H1 (cell line): ENCODE measurements around the gene ASB14. TPM values are rescaled to one million over a fixed set of nuclear protein-coding genes. Genes with fewer than 3 reads are reported as not detected.

Source experiments
- CTCF ChIA-PET: fragments of 300-600 bp; sonication (Branson Sonifier 250); formaldehyde crosslinking; loops from one replicate; lab custom pipeline; 2021; ENCODE audit not compliant: partially characterized antibody; lab: Charles Lee
- POLR2A ChIA-PET: fragments of 300-600 bp; sonication (Branson Sonifier 250); formaldehyde crosslinking; loops from one replicate; lab custom pipeline; 2021; ENCODE audit warnings: inconsistent platforms; ENCODE audit not compliant: partially characterized antibody; lab: Charles Lee
- DNase-seq, 2 experiments: peaks; one replicate each; pipeline versions ENCODE4 v3.0.0 to v3.0.0-alpha.2; 2010 to 2022; ENCODE audit warnings: low spot score in 2 of 2, low read depth in 1 of 2, mixed read lengths in 1 of 2
- FAIRE-seq: peaks from 2 replicates; lab custom pipeline; 2011; peaks lifted over from hg19 to GRCh38; lab: Jason Lieb, UNC
- H2AFZ ChIP-seq: 2 replicates; pipeline ENCODE4 v1.8.1; 2012; ENCODE audit warnings: low read length, inconsistent platforms
- H2AK5ac ChIP-seq: 2 replicates; pipeline ENCODE4 v1.6.1; 2013; ENCODE audit warnings: low read depth, low read length
- H2BK120ac ChIP-seq: replicated peaks from 2 replicates; pipeline ENCODE3; 2013; ENCODE audit warnings: low read depth, low read length, inconsistent platforms
- H2BK12ac ChIP-seq: 2 replicates; pipeline ENCODE4 v1.6.1; 2013; ENCODE audit warnings: low read depth, low read length
- H2BK15ac ChIP-seq: 2 replicates; pipeline ENCODE4 v1.6.1; 2013; ENCODE audit warnings: low read length
- H2BK20ac ChIP-seq: 2 replicates; pipeline ENCODE4 v1.6.1; 2013; ENCODE audit warnings: low read length
- H2BK5ac ChIP-seq: 2 replicates; pipeline ENCODE4 v1.6.1; 2013; ENCODE audit warnings: low read depth, low read length
- H3K14ac ChIP-seq: 2 replicates; pipeline ENCODE4 v1.6.1; 2013; ENCODE audit warnings: inconsistent platforms; ENCODE audit not compliant: insufficient read length
- H3K18ac ChIP-seq: 2 replicates; pipeline ENCODE4 v1.6.1; 2013; ENCODE audit warnings: low read length; ENCODE audit errors: extremely low read depth
- H3K23ac ChIP-seq: 2 replicates; pipeline ENCODE4 v1.6.1; 2013; ENCODE audit warnings: inconsistent platforms; ENCODE audit not compliant: insufficient read length
- H3K23me2 ChIP-seq: 2 replicates; pipeline ENCODE4 v1.6.1; 2013; ENCODE audit warnings: low read depth, low read length
- H3K27ac ChIP-seq: 2 replicates; pipeline ENCODE4 v1.6.1; 2011; ENCODE audit warnings: low read depth, low read length, inconsistent platforms
- H3K27me3 ChIP-seq, 4 experiments: replicated peaks in 1 of 4; 1 replicate in 1 of 4; 2 replicates in 3 of 4; pipeline versions ENCODE4 v1.6.1 to v1.8.1; 2011 to 2013; ENCODE audit warnings: low read length in 3 of 4, mild to moderate bottlenecking in 3 of 4, inconsistent platforms in 2 of 4, mixed read lengths in 2 of 4, moderate library complexity in 1 of 4; ENCODE audit not compliant: control insufficient read depth in 3 of 4, insufficient read depth in 3 of 4; ENCODE audit errors: extremely low read depth in 1 of 4
- H3K36me3 ChIP-seq, 4 experiments: 2 replicates each; pipeline versions ENCODE4 v1.6.1 to v1.8.1; 2011 to 2013; ENCODE audit warnings: mild to moderate bottlenecking in 4 of 4, low read length in 3 of 4, moderate library complexity in 2 of 4, control low read depth in 1 of 4, inconsistent platforms in 1 of 4; ENCODE audit not compliant: insufficient read depth in 4 of 4, control insufficient read depth in 2 of 4
- H3K4ac ChIP-seq: replicated peaks from 2 replicates; pipeline ENCODE3; 2013; ENCODE audit warnings: low read length, low read depth, mixed read lengths, inconsistent platforms; ENCODE audit not compliant: insufficient read length
- H3K4me1 ChIP-seq, 4 experiments: replicated peaks in 1 of 4; 1 replicate in 1 of 4; 2 replicates in 3 of 4; pipeline versions ENCODE4 v1.6.1 to v1.8.1; 2011 to 2013; ENCODE audit warnings: low read length in 3 of 4, inconsistent platforms in 2 of 4, mixed read lengths in 1 of 4; ENCODE audit not compliant: insufficient read depth in 4 of 4, control insufficient read depth in 3 of 4
- H3K4me2 ChIP-seq, 2 experiments: 2 replicates each; pipeline versions ENCODE4 v1.6.1 to v1.8.1; 2011 to 2013; ENCODE audit warnings: low read depth in 2 of 2, low read length in 2 of 2, control low read depth in 1 of 2, inconsistent platforms in 1 of 2, mild to moderate bottlenecking in 1 of 2; ENCODE audit not compliant: insufficient read depth in 1 of 2
- H3K4me3 ChIP-seq, 4 experiments: fragments of 200-600, 300-600 bp in 1 of 4; sonication (generic), shearing (Covaris generic), sonication (Bioruptor Twin) in 1 of 4; 2 replicates each; pipeline versions ENCODE4 v1.5.1 to v1.8.1; 2011 to 2016; ENCODE audit warnings: low read length in 4 of 4, low read depth in 3 of 4, control low read depth in 2 of 4, inconsistent platforms in 2 of 4, mild to moderate bottlenecking in 2 of 4, mixed read lengths in 1 of 4, moderate library complexity in 1 of 4; ENCODE audit not compliant: insufficient read depth in 2 of 4; ENCODE audit errors: extremely low read depth in 1 of 4
- H3K56ac ChIP-seq: replicated peaks from 2 replicates; pipeline ENCODE3; 2013; ENCODE audit warnings: low read depth, mild to moderate bottlenecking, mixed read lengths, low read length, inconsistent platforms; ENCODE audit not compliant: insufficient read length
- H3K79me1 ChIP-seq: 2 replicates; pipeline ENCODE4 v1.6.1; 2013; ENCODE audit warnings: low read depth, low read length, control low read depth
- H3K79me2 ChIP-seq, 2 experiments: 2 replicates each; pipeline versions ENCODE4 v1.6.1 to v1.8.1; 2012 to 2013; ENCODE audit warnings: low read length in 2 of 2, mild to moderate bottlenecking in 2 of 2, inconsistent platforms in 1 of 2; ENCODE audit not compliant: insufficient read depth in 2 of 2, control insufficient read depth in 1 of 2
- H3K9ac ChIP-seq, 4 experiments: replicated peaks in 1 of 4; 1 replicate in 1 of 4; 2 replicates in 3 of 4; pipeline versions ENCODE4 v1.6.1 to v1.8.1; 2011 to 2013; ENCODE audit warnings: low read depth in 3 of 4, low read length in 3 of 4, control low read depth in 2 of 4, mild to moderate bottlenecking in 2 of 4, moderate library complexity in 2 of 4, inconsistent platforms in 1 of 4; ENCODE audit errors: extremely low read depth in 1 of 4
- H3K9me3 ChIP-seq, 2 experiments: 2 replicates each; pipeline versions ENCODE4 v1.6.1 to v1.8.1; 2012 to 2013; ENCODE audit warnings: mild to moderate bottlenecking in 2 of 2, moderate library complexity in 2 of 2, control low read depth in 1 of 2, inconsistent platforms in 1 of 2, low read depth in 1 of 2, low read length in 1 of 2, mixed read lengths in 1 of 2; ENCODE audit not compliant: insufficient read depth in 2 of 2
- H4K20me1 ChIP-seq, 2 experiments: replicated peaks in 1 of 2; 2 replicates each; pipeline versions ENCODE3 to v1.8.1; 2011 to 2013; ENCODE audit warnings: inconsistent platforms in 2 of 2, low read length in 2 of 2, mild to moderate bottlenecking in 1 of 2; ENCODE audit not compliant: insufficient read depth in 2 of 2, control insufficient read depth in 1 of 2
- H4K5ac ChIP-seq: 2 replicates; pipeline ENCODE4 v1.6.1; 2013; ENCODE audit warnings: low read length, low read depth, mixed read lengths, inconsistent platforms; ENCODE audit not compliant: insufficient read length
- H4K8ac ChIP-seq: 2 replicates; pipeline ENCODE4 v1.8.0; 2013; ENCODE audit warnings: mild to moderate bottlenecking, moderate library complexity, low read length, inconsistent platforms; ENCODE audit not compliant: insufficient read depth; ENCODE audit errors: extremely low read depth
- H4K91ac ChIP-seq: replicated peaks from 2 replicates; pipeline ENCODE3; 2013; ENCODE audit warnings: low read length, mixed read lengths, inconsistent platforms; ENCODE audit not compliant: insufficient read length
- BCL11A ChIP-seq, 2 experiments: IDR thresholded peaks; one replicate each; pipeline ENCODE4 v1.6.1; 2011; ENCODE audit warnings: low read depth in 2 of 2, low read length in 2 of 2, mild to moderate bottlenecking in 2 of 2
- CTBP2 ChIP-seq: IDR thresholded peaks from 2 replicates; pipeline ENCODE4 v1.7.0; 2011; ENCODE audit warnings: borderline replicate concordance, mild to moderate bottlenecking, moderate library complexity, mixed read lengths, low read length; ENCODE audit not compliant: insufficient read depth, insufficient read length
- HDAC6 ChIP-seq: IDR thresholded peaks from one replicate; pipeline ENCODE4 v1.7.1; 2012; ENCODE audit warnings: low read depth, mild to moderate bottlenecking, inconsistent platforms, low read length, moderate library complexity
- JUN ChIP-seq: IDR thresholded peaks from 2 replicates; pipeline ENCODE4 v1.6.1; 2011; ENCODE audit warnings: low read depth, mild to moderate bottlenecking, improper control_type of control experiment, low read length
- PHF8 ChIP-seq: fragments of 200-600 bp; sonication (generic); conservative IDR thresholded peaks from 2 replicates; pipeline ENCODE4 v1.7.1; 2012; ENCODE audit warnings: low read depth, mild to moderate bottlenecking, inconsistent platforms, low read length, moderate library complexity
- RXRA ChIP-seq: IDR thresholded peaks from 2 replicates; pipeline ENCODE4 v1.6.1; 2011; ENCODE audit warnings: low read depth, mild to moderate bottlenecking, low read length, moderate library complexity; ENCODE audit not compliant: insufficient read depth
- SIN3A ChIP-seq, 2 experiments: IDR thresholded peaks in 1 of 2; conservative IDR thresholded peaks in 1 of 2; 2 replicates each; pipeline ENCODE4 v1.6.1; 2011 to 2012; ENCODE audit warnings: low read length in 2 of 2, improper control_type of control experiment in 1 of 2, low read depth in 1 of 2, mild to moderate bottlenecking in 1 of 2
- SIRT6 ChIP-seq: IDR thresholded peaks from one replicate; pipeline ENCODE4 v1.7.1; 2012; ENCODE audit warnings: low read length, inconsistent platforms
- SP2 ChIP-seq: IDR thresholded peaks from 2 replicates; pipeline ENCODE4 v1.6.1; 2012; ENCODE audit warnings: mild to moderate bottlenecking, low read length, inconsistent platforms
- WGBS, 2 experiments: shearing (Covaris generic) in 1 of 2; methylation state at CpG; one replicate each; pipeline versions ENCODE4 v1.1.6 to v1.1.7; 2013 to 2015; ENCODE audit warnings: low lambda C conversion rate in 2 of 2, mixed read lengths in 2 of 2, inconsistent platforms in 1 of 2, low coverage in 1 of 2, missing lambda C conversion rate in 1 of 2; ENCODE audit not compliant: insufficient replicate concordance in 2 of 2, insufficient coverage in 1 of 2, insufficient read length in 1 of 2; ENCODE audit errors: extremely low coverage in 1 of 2, missing lambda C conversion rate in 1 of 2; 5-methylcytosine and 5-hydroxymethylcytosine counted together
- long read RNA-seq, 2 experiments: library from RNA in 1 of 2; library from capped mRNA in 1 of 2; stranded (forward); transcript quantifications; one replicate each; pipeline ENCODE4 v2.0.0, GENCODE V29; 2021; ENCODE audit warnings: inconsistent platforms in 1 of 2
- polyA minus RNA-seq, 3 experiments: library from RNA; depleted of rRNA, polyadenylated mRNA; stranded (reverse); fragments of >200 nt; gene quantifications; 1 replicate in 2 of 3; 2 replicates in 1 of 3; pipeline ENCODE4 v1.2.3, GENCODE V29; 2011
- polyA plus RNA-seq, 7 experiments: library from polyadenylated mRNA; depleted of rRNA in 3 of 7; stranded (reverse) in 5 of 7; unstranded in 2 of 7; fragments of >200 nt in 5 of 7; fragments of 200-250 nt in 2 of 7; gene quantifications; 1 replicate in 5 of 7; 2 replicates in 1 of 7; 4 replicates in 1 of 7; pipeline versions ENCODE4 v1.2.1 to v1.2.3, GENCODE V29; 2011 to 2013; ENCODE audit warnings: missing spikeins in 2 of 7, mixed read lengths in 2 of 7
- total RNA-seq: library from RNA; stranded (reverse); fragmentation: NEBNext Ultra II Directional; extraction: Animal tissue kit (Norgen Biotek cat#: 25700); gene quantifications from 2 replicates; pipeline ENCODE4 v1.2.1, GENCODE V29; 2021
- TF ChIP-seq, protein P1 (sequence below): IDR thresholded peaks from 2 replicates; pipeline ENCODE4 v1.6.1; 2012; ENCODE audit warnings: inconsistent platforms

The ASB14 gene
- total RNA-seq (not detected in 2 replicates), polyA plus RNA-seq (2011; rRNA removed) (not detected in 2 replicates), polyA minus RNA-seq (2011; rRNA and poly(A)+ RNA removed) (not detected in 2 replicates)
- polyA plus RNA-seq (2011; cell fraction: cytosol; rRNA removed): not detected
- not detected for polyA plus RNA-seq (2011; cell fraction: nucleus; rRNA removed)
- 0.11 to 0.26 TPM (median 0.17 TPM) in 4 replicates for polyA plus RNA-seq (2012, experiment 1 of 2)
- polyA plus RNA-seq (2012, experiment 2 of 2): not detected
- not detected for polyA plus RNA-seq (2013, experiment 1 of 2)
- polyA plus RNA-seq (2013, experiment 2 of 2): not detected
- polyA minus RNA-seq (2011; cell fraction: cytosol; rRNA and poly(A)+ RNA removed): not detected
- polyA minus RNA-seq (2011; cell fraction: nucleus; rRNA and poly(A)+ RNA removed): not detected
- long read RNA-seq, experiment 1: 0 reads
- long read RNA-seq, experiment 2: 0 reads

GRCh38 chr3:57292159-57292896 is at the start of gene ASB14:
ASB14 (minus strand) TSS chr3:57292685; CDS start chr3:57292033, 652 bp downstream.
- Histone ChIP-seq H4K20me1 (no peaks in the 10 kb centered on the region), H3K23me2 (no peaks in the 10 kb centered on the region), H2BK5ac (no peak within 1 kb of the TSS), H3K14ac (no peak within 1 kb of the TSS), H3K9me3 (no peaks in the 10 kb centered on the region), H4K8ac (no peak within 1 kb of the TSS), H3K9ac (peak within 1 kb of the TSS in 1 of 4 experiments; percentile 34; a peak in 1 of 7 replicates), H2AK5ac (no peak within 1 kb of the TSS), H3K79me2 (no peaks in the 10 kb centered on the region), H2BK20ac (no peak within 1 kb of the TSS), H4K5ac (no peak within 1 kb of the TSS), H3K4me2 (no peak within 1 kb of the TSS), H3K4me1 (no peaks in the 10 kb centered on the region), H3K18ac (no peak within 1 kb of the TSS), H2BK120ac (no peak within 1 kb of the TSS), H3K27me3 (no peaks in the 10 kb centered on the region), H3K56ac (no peak within 1 kb of the TSS), H3K79me1 (no peaks in the 10 kb centered on the region), H3K36me3 (no peaks in the 10 kb centered on the region), H3K4ac (no peak within 1 kb of the TSS), H2BK15ac (no peak within 1 kb of the TSS), H3K4me3 (no peak within 1 kb of the TSS), H2BK12ac (no peak within 1 kb of the TSS), H4K91ac (no peak within 1 kb of the TSS), H3K23ac (no peak within 1 kb of the TSS), H2AFZ (no peak within 1 kb of the TSS), H3K27ac (no peak within 1 kb of the TSS)
- 95% methylated on average over 1 of the region's 1 CpG; no CpG with 5 or more reads in 1 of the 2 experiments for WGBS, 2 experiments
- CTCF ChIA-PET: interaction anchor here (1.2 to 1.3 kb wide), 2 partner anchors 14 to 105 kb away, joined by 3 read pairs; no protein-coding TSS in a partner anchor
- FAIRE-seq (no peak), DNase-seq (no peak)
- POLR2A ChIA-PET: no interaction called here
- TF ChIP-seq SP2 (no peak), HDAC6 (no peak), SIN3A (conservative IDR thresholded peaks at IDR 0.05 in 1 of 2, IDR thresholded peaks at IDR 0.05 in 1 of 2; ENCODE audit: low read depth in 1 of 2, low read length in 2 of 2) (no peak), CTBP2 (no peak), BCL11A (IDR thresholded peaks at IDR 0.05; ENCODE audit: low read depth in 2 of 2, low read length in 2 of 2) (no peak), SIRT6 (no peak), JUN (no peak), PHF8 (no peak), RXRA (no peak)
- TF ChIP-seq, protein P1, sequence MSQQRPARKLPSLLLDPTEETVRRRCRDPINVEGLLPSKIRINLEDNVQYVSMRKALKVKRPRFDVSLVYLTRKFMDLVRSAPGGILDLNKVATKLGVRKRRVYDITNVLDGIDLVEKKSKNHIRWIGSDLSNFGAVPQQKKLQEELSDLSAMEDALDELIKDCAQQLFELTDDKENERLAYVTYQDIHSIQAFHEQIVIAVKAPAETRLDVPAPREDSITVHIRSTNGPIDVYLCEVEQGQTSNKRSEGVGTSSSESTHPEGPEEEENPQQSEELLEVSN: no peak
